ENCODE measurements around the gene DNMT1. TPM values are rescaled to one million over a fixed set of nuclear protein-coding genes. Genes with fewer than 3 reads are reported as not detected.

DNMT1 gene
- total RNA-seq, 1 donor from 2014 or later: 156 TPM

- H3K27me3 Mint-ChIP-seq: no peaks in the 10 kb centered on the region
- intact Hi-C loops (cut with micrococcal nuclease): loop anchor here (1.0 to 10.0 kb wide), 6 partner anchors 35 to 373 kb away; partner anchors contain the start of genes ANGPTL6, KRI1 and PPAN
- peak overlapping the region; percentile 94 for H3K4me3 Mint-ChIP-seq
- H3K9me3 Mint-ChIP-seq: no peaks in the 10 kb centered on the region
- DNase-seq: no peak
- TF ChIP-seq CTCF (IDR thresholded peaks at IDR 0.05): no peak
- no peak for ATAC-seq (ENCODE audit: low read depth)
- H3K36me3 Mint-ChIP-seq (ENCODE audit: low read depth): peaks cover 11% of the 10 kb centered on the region
- ChIA-PET POLR2A (interaction anchor here (0.6 to 2.3 kb wide), 9 partner anchors 41 to 1262 kb away, joined by 3 to 18 read pairs (median 4); partner anchors contain the start of genes ANGPTL6, EIF3G, MRPL4 and PPAN), CTCF (interaction anchor here (0.8 to 2.1 kb wide), 2 partner anchors 56 to 65 kb away, joined by 3 to 12 read pairs; no protein-coding TSS in a partner anchor)
- H3K27ac Mint-ChIP-seq: peak overlapping the region; percentile 81
- peaks cover 31% of the 10 kb centered on the region for H3K4me1 Mint-ChIP-seq
These were observed 808 bp downstream of the DNMT1 start for GRCh38 chr19:10193790-10194499.

- TF ChIP-seq CTCF (IDR thresholded peaks at IDR 0.05): no peak
- Mint-ChIP-seq H3K27me3 (no peaks in the 10 kb centered on the region), H3K36me3 (ENCODE audit: low read depth) (peaks cover 11% of the 10 kb centered on the region), H3K4me1 (peaks cover 30% of the 10 kb centered on the region), H3K27ac (no peak overlapping the region), H3K9me3 (no peaks in the 10 kb centered on the region), H3K4me3 (peak overlapping the region; percentile 41)
- CTCF ChIA-PET: interaction anchor here (0.8 to 2.1 kb wide), 3 partner anchors 57 to 66 kb away, joined by 3 to 12 read pairs (median 3); no protein-coding TSS in a partner anchor
- intact Hi-C loops (cut with micrococcal nuclease): loop anchor here (10.0 kb wide), 1 partner anchor 88 kb away; the partner anchor contains the start of genes ANGPTL6 and PPAN
- POLR2A ChIA-PET: interaction anchor here (0.6 to 1.3 kb wide), 3 partner anchors 43 to 59 kb away, joined by 3 read pairs; partner anchors contain the start of gene MRPL4
- DNase-seq (no peak), ATAC-seq (ENCODE audit: low read depth) (no peak)
These were observed 1.8 kb downstream of the DNMT1 start for GRCh38 chr19:10192922-10193321.

GRCh38 chr19:10191347-10191746 is 3.4 kb downstream of the DNMT1 start:
- no peak overlapping the region for H3K27ac Mint-ChIP-seq
- intact Hi-C loops (cut with micrococcal nuclease): loop anchor here (10.0 kb wide), 1 partner anchor 87 kb away; the partner anchor contains the start of genes ANGPTL6 and PPAN
- no peak for TF ChIP-seq CTCF (IDR thresholded peaks at IDR 0.05)
- H3K4me3 Mint-ChIP-seq: no peak overlapping the region
- H3K36me3 Mint-ChIP-seq (ENCODE audit: low read depth): peaks cover 15% of the 10 kb centered on the region
- ChIA-PET CTCF (no interaction called here), POLR2A (interaction anchor here (1.3 kb wide), 1 partner anchor 45 kb away, joined by 3 read pairs; no protein-coding TSS in a partner anchor)
- H3K9me3 Mint-ChIP-seq: no peaks in the 10 kb centered on the region
- H3K4me1 Mint-ChIP-seq: peaks cover 22% of the 10 kb centered on the region
- DNase-seq (no peak), ATAC-seq (ENCODE audit: low read depth) (no peak)
- H3K27me3 Mint-ChIP-seq: no peaks in the 10 kb centered on the region

- Mint-ChIP-seq H3K4me3 (no peak overlapping the region), H3K27me3 (no peaks in the 10 kb centered on the region), H3K36me3 (ENCODE audit: low read depth) (peaks cover 20% of the 10 kb centered on the region), H3K27ac (no peak overlapping the region), H3K9me3 (no peaks in the 10 kb centered on the region), H3K4me1 (peaks cover 20% of the 10 kb centered on the region)
- DNase-seq: no peak
- intact Hi-C loops (cut with micrococcal nuclease): loop anchor here (10.0 kb wide), 1 partner anchor 85 kb away; the partner anchor contains the start of genes ANGPTL6 and PPAN
- no peak for TF ChIP-seq CTCF (IDR thresholded peaks at IDR 0.05)
- ChIA-PET CTCF (interaction anchor here (0.7 kb wide), 1 partner anchor 162 kb away, joined by 3 read pairs; no protein-coding TSS in a partner anchor), POLR2A (interaction anchor here (0.6 kb wide), 1 partner anchor 104 kb away, joined by 4 read pairs; no protein-coding TSS in a partner anchor)
- ATAC-seq (ENCODE audit: low read depth): no peak
These were observed 4.7 kb downstream of the DNMT1 start for GRCh38 chr19:10190026-10190425.

GRCh38 chr19:10189616-10190015 is 5.1 kb downstream of the DNMT1 start:
- H3K9me3 Mint-ChIP-seq: no peaks in the 10 kb centered on the region
- POLR2A ChIA-PET: interaction anchor here (0.6 kb wide), 1 partner anchor 104 kb away, joined by 4 read pairs; no protein-coding TSS in a partner anchor
- H3K36me3 Mint-ChIP-seq (ENCODE audit: low read depth): peaks cover 20% of the 10 kb centered on the region
- no peak for ATAC-seq (ENCODE audit: low read depth)
- H3K27ac Mint-ChIP-seq: no peak overlapping the region
- CTCF ChIA-PET: interaction anchor here (0.7 kb wide), 1 partner anchor 162 kb away, joined by 3 read pairs; no protein-coding TSS in a partner anchor
- H3K27me3 Mint-ChIP-seq: no peaks in the 10 kb centered on the region
- no peak overlapping the region for H3K4me3 Mint-ChIP-seq
- intact Hi-C loops (cut with micrococcal nuclease): loop anchor here (10.0 kb wide), 1 partner anchor 85 kb away; the partner anchor contains the start of genes ANGPTL6 and PPAN
- no peak for DNase-seq
- TF ChIP-seq CTCF (IDR thresholded peaks at IDR 0.05): no peak
- H3K4me1 Mint-ChIP-seq: peaks cover 18% of the 10 kb centered on the region
